NT2/D1 (cell line): Measurements from ENCODE around the gene FARS2.

Source experiments
- DNase-seq: peaks from one replicate; pipeline ENCODE4 v3.0.0-alpha.2; 2011; ENCODE audit warnings: low read depth, low spot score
- H3K27me3 ChIP-seq: 2 replicates; pipeline ENCODE4 v1.6.0; 2011; ENCODE audit warnings: mild to moderate bottlenecking; ENCODE audit not compliant: insufficient read length, insufficient read depth
- H3K36me3 ChIP-seq: 2 replicates; pipeline ENCODE4 v1.6.1; 2011; ENCODE audit warnings: mild to moderate bottlenecking, low read length, mixed read lengths; ENCODE audit not compliant: insufficient read depth, insufficient read length
- H3K4me1 ChIP-seq: 2 replicates; pipeline ENCODE4 v1.5.1; 2011; ENCODE audit not compliant: insufficient read depth, insufficient read length
- H3K4me3 ChIP-seq: 2 replicates; pipeline ENCODE4 v1.5.1; 2011; ENCODE audit warnings: low read depth; ENCODE audit not compliant: insufficient read length
- H3K9ac ChIP-seq: 2 replicates; pipeline ENCODE4 v1.6.0; 2011; ENCODE audit warnings: low read depth; ENCODE audit not compliant: insufficient read length
- H3K9me3 ChIP-seq: 2 replicates; pipeline ENCODE4 v1.5.1; 2011; ENCODE audit warnings: mild to moderate bottlenecking, low read length; ENCODE audit not compliant: insufficient read depth
- SUZ12 ChIP-seq: IDR thresholded peaks from 2 replicates; pipeline ENCODE4 v1.6.1; 2011; ENCODE audit not compliant: insufficient read length, insufficient read depth; ENCODE audit errors: extremely low read depth
- YY1 ChIP-seq: IDR thresholded peaks from 2 replicates; pipeline ENCODE4 v1.6.1; 2011; ENCODE audit not compliant: insufficient read length, insufficient read depth
- ZNF274 ChIP-seq: IDR thresholded peaks from 2 replicates; pipeline ENCODE4 v1.6.1; 2011; ENCODE audit warnings: mild to moderate bottlenecking, low read depth, low read length

The FARS2 gene

GRCh38 chr6:5512422-5512821 is 251.1 kb downstream of the FARS2 start:
- Histone ChIP-seq H3K9ac (no peak overlapping the region), H3K4me1 (peaks cover 6% of the 10 kb centered on the region), H3K4me3 (no peak overlapping the region), H3K9me3 (no peaks in the 10 kb centered on the region), H3K27me3 (no peaks in the 10 kb centered on the region), H3K36me3 (no peaks in the 10 kb centered on the region)
- no peak for DNase-seq
- TF ChIP-seq SUZ12: no peak
- TF ChIP-seq YY1: no peak
- no peak for TF ChIP-seq ZNF274

- no peaks in the 10 kb centered on the region for H3K9me3 ChIP-seq
- H3K27me3 ChIP-seq: no peaks in the 10 kb centered on the region
- DNase-seq: no peak
- no peak overlapping the region for H3K4me3 ChIP-seq
- no peak overlapping the region for H3K9ac ChIP-seq
- peaks cover 6% of the 10 kb centered on the region for H3K4me1 ChIP-seq
- TF ChIP-seq SUZ12 (no peak), YY1 (no peak), ZNF274 (no peak)
- H3K36me3 ChIP-seq: no peaks in the 10 kb centered on the region
Observed at GRCh38 chr6:5513408-5513807, 252.1 kb downstream of the FARS2 start.

GRCh38 chr6:5514353-5514752 is 253.0 kb downstream of the FARS2 start:
- H3K36me3 ChIP-seq: no peaks in the 10 kb centered on the region

GRCh38 chr6:5515200-5515599 is 253.9 kb downstream of the FARS2 start:
- peaks cover 5% of the 10 kb centered on the region for H3K4me1 ChIP-seq
- H3K9ac ChIP-seq: no peak overlapping the region
- DNase-seq: no peak
- H3K9me3 ChIP-seq: no peaks in the 10 kb centered on the region
- no peak for TF ChIP-seq SUZ12
- TF ChIP-seq ZNF274: no peak
- TF ChIP-seq YY1: no peak
- no peaks in the 10 kb centered on the region for H3K27me3 ChIP-seq
- no peak overlapping the region for H3K4me3 ChIP-seq
- H3K36me3 ChIP-seq: no peaks in the 10 kb centered on the region

More at GRCh38 chr6:5514353-5514752, 253.0 kb downstream of the FARS2 start:
- Histone ChIP-seq H3K27me3 (no peaks in the 10 kb centered on the region), H3K4me3 (no peak overlapping the region), H3K9me3 (no peaks in the 10 kb centered on the region), H3K9ac (no peak overlapping the region), H3K4me1 (peaks cover 6% of the 10 kb centered on the region)
- no peak for DNase-seq
- TF ChIP-seq ZNF274 (no peak), YY1 (no peak), SUZ12 (no peak)

GRCh38 chr6:5516036-5516435 is 254.7 kb downstream of the FARS2 start:
- no peaks in the 10 kb centered on the region for H3K27me3 ChIP-seq
- no peaks in the 10 kb centered on the region for H3K9me3 ChIP-seq
- no peaks in the 10 kb centered on the region for H3K36me3 ChIP-seq
- no peak for DNase-seq
- TF ChIP-seq ZNF274 (no peak), YY1 (no peak), SUZ12 (no peak)
- no peak overlapping the region for H3K9ac ChIP-seq
- no peak overlapping the region for H3K4me3 ChIP-seq
- H3K4me1 ChIP-seq: no peaks in the 10 kb centered on the region

- Histone ChIP-seq H3K27me3 (no peaks in the 10 kb centered on the region), H3K4me3 (no peak overlapping the region), H3K9me3 (no peaks in the 10 kb centered on the region), H3K9ac (no peak overlapping the region), H3K36me3 (no peaks in the 10 kb centered on the region), H3K4me1 (no peaks in the 10 kb centered on the region)
- DNase-seq: no peak
- no peak for TF ChIP-seq SUZ12
- no peak for TF ChIP-seq YY1
- TF ChIP-seq ZNF274: no peak
Observed at GRCh38 chr6:5517796-5518195, 256.5 kb downstream of the FARS2 start.

GRCh38 chr6:5518936-5519491 is 257.7 kb downstream of the FARS2 start:
- no peak overlapping the region for H3K4me3 ChIP-seq
- DNase-seq: no peak
- no peaks in the 10 kb centered on the region for H3K4me1 ChIP-seq

More at GRCh38 chr6:5518936-5519491, 257.7 kb downstream of the FARS2 start:
- TF ChIP-seq YY1: no peak
- TF ChIP-seq SUZ12: no peak
- no peaks in the 10 kb centered on the region for H3K9me3 ChIP-seq
- no peak overlapping the region for H3K9ac ChIP-seq
- H3K36me3 ChIP-seq: no peaks in the 10 kb centered on the region
- H3K27me3 ChIP-seq: no peaks in the 10 kb centered on the region
